GM23338 (cell line): ENCODE results near the gene ZNF74. TPM values are rescaled to one million over a fixed set of nuclear protein-coding genes. Genes with fewer than 3 reads are reported as not detected.
A peak's percentile ranks its signal among the peaks of the same experiment; 100 is the strongest.

ENCODE experiments used
- ATAC-seq: fragments of 200-7000 bp; cut with Tn5 transposase; 3 replicates; pipeline ENCODE4 v1.9.1; 2020
- DNase-seq: peaks from one replicate; pipeline ENCODE4 v3.0.0-alpha.2; 2015; ENCODE audit warnings: low spot score
- H2AFZ ChIP-seq: fragments of 200-600 bp; sonication (generic); 2 replicates; pipeline ENCODE4 v1.8.0; 2016; ENCODE audit warnings: antibody characterized with exemption, mild to moderate bottlenecking, moderate library complexity
- H3F3A ChIP-seq: fragments of 200-600 bp; sonication (generic); replicated peaks from 2 replicates; pipeline ENCODE4 v1.8.0; 2017; ENCODE audit warnings: antibody characterized with exemption, mixed run types, low read depth
- H3K27ac ChIP-seq: fragments of 200-600 bp; sonication (generic); 2 replicates; pipeline ENCODE4 v1.6.1; 2016; ENCODE audit warnings: low read depth
- H3K27me3 ChIP-seq: fragments of 200-600 bp; sonication (generic); 2 replicates; pipeline ENCODE4 v1.8.0; 2016; ENCODE audit warnings: mild to moderate bottlenecking, mixed run types, moderate library complexity; ENCODE audit not compliant: insufficient read depth
- H3K36me3 ChIP-seq: fragments of 200-600 bp; sonication (generic); 2 replicates; pipeline ENCODE4 v1.8.0; 2016; ENCODE audit warnings: mild to moderate bottlenecking; ENCODE audit not compliant: insufficient read depth
- H3K4me1 ChIP-seq: fragments of 200-600 bp; sonication (generic); 2 replicates; pipeline ENCODE4 v1.8.0; 2016; ENCODE audit warnings: mild to moderate bottlenecking, moderate library complexity; ENCODE audit not compliant: insufficient read depth
- H3K4me2 ChIP-seq: fragments of 200-600 bp; sonication (generic); 2 replicates; pipeline ENCODE4 v1.7.1; 2017; ENCODE audit warnings: mixed run types
- H3K4me3 ChIP-seq: fragments of 200-600 bp; sonication (generic); 2 replicates; pipeline ENCODE4 v1.6.1; 2016; ENCODE audit warnings: mixed run types
- H3K79me2 ChIP-seq: fragments of 200-600 bp; sonication (generic); replicated peaks from 2 replicates; pipeline ENCODE4 v1.8.0; 2017; ENCODE audit warnings: mild to moderate bottlenecking; ENCODE audit not compliant: insufficient read depth
- H3K9me2 ChIP-seq: fragments of 200-600 bp; sonication (generic); 2 replicates; pipeline ENCODE4 v1.8.0; 2017; ENCODE audit not compliant: insufficient read depth
- H4K20me1 ChIP-seq: fragments of 200-600 bp; sonication (generic); replicated peaks from 2 replicates; pipeline ENCODE4 v1.8.0; 2017; ENCODE audit warnings: mild to moderate bottlenecking; ENCODE audit not compliant: insufficient read depth
- H3K27ac Mint-ChIP-seq: 2 replicates; pipeline ENCODE4 v1.8.0; 2020; ENCODE audit warnings: inconsistent platforms, mild to moderate bottlenecking, moderate library complexity, mixed read lengths
- H3K27me3 Mint-ChIP-seq: 3 replicates; pipeline ENCODE4 v1.8.0; 2022; ENCODE audit warnings: low read depth, mild to moderate bottlenecking, moderate library complexity, mixed read lengths, inconsistent platforms; ENCODE audit not compliant: insufficient read depth, poor library complexity
- H3K36me3 Mint-ChIP-seq: 3 replicates; pipeline ENCODE4 v1.8.0; 2021; ENCODE audit warnings: low read depth, mild to moderate bottlenecking, inconsistent platforms, moderate library complexity, mixed read lengths
- H3K4me1 Mint-ChIP-seq: 3 replicates; pipeline ENCODE4 v1.8.0; 2020; ENCODE audit warnings: mild to moderate bottlenecking, inconsistent platforms, mixed read lengths
- H3K4me3 Mint-ChIP-seq: 3 replicates; pipeline ENCODE4 v1.8.0; 2021; ENCODE audit warnings: moderate library complexity, mild to moderate bottlenecking, inconsistent platforms, mixed read lengths
- H3K9me3 Mint-ChIP-seq: 3 replicates; pipeline ENCODE4 v1.8.0; 2020; ENCODE audit warnings: moderate library complexity, mild to moderate bottlenecking, inconsistent platforms, mixed read lengths
- ETS1 ChIP-seq: IDR thresholded peaks from 2 replicates; pipeline ENCODE4 v1.6.1; 2016; ENCODE audit warnings: antibody characterized with exemption
- EZH2 ChIP-seq: fragments of 200-600 bp; sonication (generic); IDR thresholded peaks from one replicate; pipeline ENCODE4 v1.8.0; 2017; ENCODE audit warnings: antibody characterized with exemption, mild to moderate bottlenecking, low read depth; ENCODE audit not compliant: unreplicated experiment
- STAT1 ChIP-seq: IDR thresholded peaks from one replicate; pipeline ENCODE4 v1.6.1; 2016; ENCODE audit warnings: antibody characterized with exemption; ENCODE audit not compliant: unreplicated experiment
- polyA plus RNA-seq: library from polyadenylated mRNA; unstranded; fragments of >200 nt; fragmentation: Nextera tagmentation; extraction: Ambion mirVana; gene quantifications from 2 replicates; pipeline ENCODE4 v1.2.1, GENCODE V29; 2016
- total RNA-seq: library from RNA; depleted of rRNA; stranded (reverse); fragments of >200 nt; shearing (Covaris generic); gene quantifications from 2 replicates; pipeline ENCODE4 v1.2.3, GENCODE V29; 2014
- TF ChIP-seq, protein P1 (sequence below): IDR thresholded peaks from one replicate; pipeline ENCODE4 v1.6.1; 2018; ENCODE audit warnings: antibody characterized with exemption; ENCODE audit not compliant: unreplicated experiment
- TF ChIP-seq, protein P2 (sequence below): fragments of 250-450 bp; sonication (Bioruptor Pico); IDR thresholded peaks from 2 replicates; pipeline ENCODE4 v1.5.0; 2020; ENCODE audit warnings: mild to moderate bottlenecking, moderate library complexity
- TF ChIP-seq, protein P3 (sequence below), 2 experiments: fragments of 200-600 bp in 1 of 2; sonication (generic) in 1 of 2; conservative IDR thresholded peaks; 2 replicates each; pipeline versions ENCODE4 v1.5.1 to v1.6.1; 2016 to 2017; ENCODE audit warnings: antibody characterized with exemption in 2 of 2, low read depth in 2 of 2, mild to moderate bottlenecking in 2 of 2, moderate library complexity in 1 of 2

ZNF74 gene
- total and polyA plus RNA-seq, 2 experiments from 2014 or later, result 16.1 to 94.0 TPM

GRCh38 chr22:20438427-20438677 is 44.4 kb downstream of the ZNF74 start (continued):
- TF ChIP-seq, protein P1, sequence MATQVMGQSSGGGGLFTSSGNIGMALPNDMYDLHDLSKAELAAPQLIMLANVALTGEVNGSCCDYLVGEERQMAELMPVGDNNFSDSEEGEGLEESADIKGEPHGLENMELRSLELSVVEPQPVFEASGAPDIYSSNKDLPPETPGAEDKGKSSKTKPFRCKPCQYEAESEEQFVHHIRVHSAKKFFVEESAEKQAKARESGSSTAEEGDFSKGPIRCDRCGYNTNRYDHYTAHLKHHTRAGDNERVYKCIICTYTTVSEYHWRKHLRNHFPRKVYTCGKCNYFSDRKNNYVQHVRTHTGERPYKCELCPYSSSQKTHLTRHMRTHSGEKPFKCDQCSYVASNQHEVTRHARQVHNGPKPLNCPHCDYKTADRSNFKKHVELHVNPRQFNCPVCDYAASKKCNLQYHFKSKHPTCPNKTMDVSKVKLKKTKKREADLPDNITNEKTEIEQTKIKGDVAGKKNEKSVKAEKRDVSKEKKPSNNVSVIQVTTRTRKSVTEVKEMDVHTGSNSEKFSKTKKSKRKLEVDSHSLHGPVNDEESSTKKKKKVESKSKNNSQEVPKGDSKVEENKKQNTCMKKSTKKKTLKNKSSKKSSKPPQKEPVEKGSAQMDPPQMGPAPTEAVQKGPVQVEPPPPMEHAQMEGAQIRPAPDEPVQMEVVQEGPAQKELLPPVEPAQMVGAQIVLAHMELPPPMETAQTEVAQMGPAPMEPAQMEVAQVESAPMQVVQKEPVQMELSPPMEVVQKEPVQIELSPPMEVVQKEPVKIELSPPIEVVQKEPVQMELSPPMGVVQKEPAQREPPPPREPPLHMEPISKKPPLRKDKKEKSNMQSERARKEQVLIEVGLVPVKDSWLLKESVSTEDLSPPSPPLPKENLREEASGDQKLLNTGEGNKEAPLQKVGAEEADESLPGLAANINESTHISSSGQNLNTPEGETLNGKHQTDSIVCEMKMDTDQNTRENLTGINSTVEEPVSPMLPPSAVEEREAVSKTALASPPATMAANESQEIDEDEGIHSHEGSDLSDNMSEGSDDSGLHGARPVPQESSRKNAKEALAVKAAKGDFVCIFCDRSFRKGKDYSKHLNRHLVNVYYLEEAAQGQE, result no peak
- TF ChIP-seq EZH2 (no peak), STAT1 (no peak), ETS1 (no peak)

GRCh38 chr22:20438678-20439492 is 44.9 kb downstream of the ZNF74 start:
- Mint-ChIP-seq H3K9me3 (no peaks in the 10 kb centered on the region; the same call in 2 of the 3 replicates), H3K4me3 (peak overlapping the region; percentile 59), H3K36me3 (peaks cover 3% of the 10 kb centered on the region; the same call in 1 of the 3 replicates), H3K27me3 (peaks cover 46% of the 10 kb centered on the region), H3K4me1 (peaks cover 10% of the 10 kb centered on the region), H3K27ac (no peak overlapping the region)
- DNase-seq (peak; percentile 65), ATAC-seq (peak; percentile 41)
- H3K27ac ChIP-seq, result no peak overlapping the region
- H3F3A ChIP-seq, result 0 out of 2 replicates have a peak, but pooled peaks cover 3% of the 10 kb centered on the region
- H3K36me3 ChIP-seq, result no peaks in the 10 kb centered on the region
- H3K4me1 ChIP-seq, result peaks cover 7% of the 10 kb centered on the region; the same call in 1 of the 2 replicates
- peaks cover 56% of the 10 kb centered on the region for H3K27me3 ChIP-seq
- peaks cover 9% of the 10 kb centered on the region for H3K79me2 ChIP-seq
- peak overlapping the region; percentile 92 for H3K4me2 ChIP-seq
- H2AFZ ChIP-seq, result peak overlapping the region; percentile 94; the same call in 1 of the 2 replicates
- peak overlapping the region; percentile 74 for H3K4me3 ChIP-seq
- H3K9me2 ChIP-seq, result no peaks in the 10 kb centered on the region
- TF ChIP-seq, protein P2, sequence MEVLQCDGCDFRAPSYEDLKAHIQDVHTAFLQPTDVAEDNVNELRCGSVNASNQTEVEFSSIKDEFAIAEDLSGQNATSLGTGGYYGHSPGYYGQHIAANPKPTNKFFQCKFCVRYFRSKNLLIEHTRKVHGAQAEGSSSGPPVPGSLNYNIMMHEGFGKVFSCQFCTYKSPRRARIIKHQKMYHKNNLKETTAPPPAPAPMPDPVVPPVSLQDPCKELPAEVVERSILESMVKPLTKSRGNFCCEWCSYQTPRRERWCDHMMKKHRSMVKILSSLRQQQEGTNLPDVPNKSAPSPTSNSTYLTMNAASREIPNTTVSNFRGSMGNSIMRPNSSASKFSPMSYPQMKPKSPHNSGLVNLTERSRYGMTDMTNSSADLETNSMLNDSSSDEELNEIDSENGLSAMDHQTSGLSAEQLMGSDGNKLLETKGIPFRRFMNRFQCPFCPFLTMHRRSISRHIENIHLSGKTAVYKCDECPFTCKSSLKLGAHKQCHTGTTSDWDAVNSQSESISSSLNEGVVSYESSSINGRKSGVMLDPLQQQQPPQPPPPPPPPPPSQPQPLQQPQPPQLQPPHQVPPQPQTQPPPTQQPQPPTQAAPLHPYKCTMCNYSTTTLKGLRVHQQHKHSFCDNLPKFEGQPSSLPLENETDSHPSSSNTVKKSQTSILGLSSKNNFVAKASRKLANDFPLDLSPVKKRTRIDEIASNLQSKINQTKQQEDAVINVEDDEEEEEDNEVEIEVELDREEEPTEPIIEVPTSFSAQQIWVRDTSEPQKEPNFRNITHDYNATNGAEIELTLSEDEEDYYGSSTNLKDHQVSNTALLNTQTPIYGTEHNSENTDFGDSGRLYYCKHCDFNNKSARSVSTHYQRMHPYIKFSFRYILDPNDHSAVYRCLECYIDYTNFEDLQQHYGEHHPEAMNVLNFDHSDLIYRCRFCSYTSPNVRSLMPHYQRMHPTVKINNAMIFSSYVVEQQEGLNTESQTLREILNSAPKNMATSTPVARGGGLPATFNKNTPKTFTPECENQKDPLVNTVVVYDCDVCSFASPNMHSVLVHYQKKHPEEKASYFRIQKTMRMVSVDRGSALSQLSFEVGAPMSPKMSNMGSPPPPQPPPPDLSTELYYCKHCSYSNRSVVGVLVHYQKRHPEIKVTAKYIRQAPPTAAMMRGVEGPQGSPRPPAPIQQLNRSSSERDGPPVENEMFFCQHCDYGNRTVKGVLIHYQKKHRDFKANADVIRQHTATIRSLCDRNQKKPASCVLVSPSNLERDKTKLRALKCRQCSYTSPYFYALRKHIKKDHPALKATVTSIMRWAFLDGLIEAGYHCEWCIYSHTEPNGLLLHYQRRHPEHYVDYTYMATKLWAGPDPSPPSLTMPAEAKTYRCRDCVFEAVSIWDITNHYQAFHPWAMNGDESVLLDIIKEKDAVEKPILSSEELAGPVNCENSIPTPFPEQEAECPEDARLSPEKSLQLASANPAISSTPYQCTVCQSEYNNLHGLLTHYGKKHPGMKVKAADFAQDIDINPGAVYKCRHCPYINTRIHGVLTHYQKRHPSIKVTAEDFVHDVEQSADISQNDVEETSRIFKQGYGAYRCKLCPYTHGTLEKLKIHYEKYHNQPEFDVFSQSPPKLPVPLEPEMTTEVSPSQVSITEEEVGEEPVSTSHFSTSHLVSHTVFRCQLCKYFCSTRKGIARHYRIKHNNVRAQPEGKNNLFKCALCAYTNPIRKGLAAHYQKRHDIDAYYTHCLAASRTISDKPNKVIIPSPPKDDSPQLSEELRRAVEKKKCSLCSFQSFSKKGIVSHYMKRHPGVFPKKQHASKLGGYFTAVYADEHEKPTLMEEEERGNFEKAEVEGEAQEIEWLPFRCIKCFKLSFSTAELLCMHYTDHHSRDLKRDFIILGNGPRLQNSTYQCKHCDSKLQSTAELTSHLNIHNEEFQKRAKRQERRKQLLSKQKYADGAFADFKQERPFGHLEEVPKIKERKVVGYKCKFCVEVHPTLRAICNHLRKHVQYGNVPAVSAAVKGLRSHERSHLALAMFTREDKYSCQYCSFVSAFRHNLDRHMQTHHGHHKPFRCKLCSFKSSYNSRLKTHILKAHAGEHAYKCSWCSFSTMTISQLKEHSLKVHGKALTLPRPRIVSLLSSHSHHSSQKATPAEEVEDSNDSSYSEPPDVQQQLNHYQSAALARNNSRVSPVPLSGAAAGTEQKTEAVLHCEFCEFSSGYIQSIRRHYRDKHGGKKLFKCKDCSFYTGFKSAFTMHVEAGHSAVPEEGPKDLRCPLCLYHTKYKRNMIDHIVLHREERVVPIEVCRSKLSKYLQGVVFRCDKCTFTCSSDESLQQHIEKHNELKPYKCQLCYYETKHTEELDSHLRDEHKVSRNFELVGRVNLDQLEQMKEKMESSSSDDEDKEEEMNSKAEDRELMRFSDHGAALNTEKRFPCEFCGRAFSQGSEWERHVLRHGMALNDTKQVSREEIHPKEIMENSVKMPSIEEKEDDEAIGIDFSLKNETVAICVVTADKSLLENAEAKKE (CRISPR knock-in tag), result no peak
- TF ChIP-seq, protein P3, sequence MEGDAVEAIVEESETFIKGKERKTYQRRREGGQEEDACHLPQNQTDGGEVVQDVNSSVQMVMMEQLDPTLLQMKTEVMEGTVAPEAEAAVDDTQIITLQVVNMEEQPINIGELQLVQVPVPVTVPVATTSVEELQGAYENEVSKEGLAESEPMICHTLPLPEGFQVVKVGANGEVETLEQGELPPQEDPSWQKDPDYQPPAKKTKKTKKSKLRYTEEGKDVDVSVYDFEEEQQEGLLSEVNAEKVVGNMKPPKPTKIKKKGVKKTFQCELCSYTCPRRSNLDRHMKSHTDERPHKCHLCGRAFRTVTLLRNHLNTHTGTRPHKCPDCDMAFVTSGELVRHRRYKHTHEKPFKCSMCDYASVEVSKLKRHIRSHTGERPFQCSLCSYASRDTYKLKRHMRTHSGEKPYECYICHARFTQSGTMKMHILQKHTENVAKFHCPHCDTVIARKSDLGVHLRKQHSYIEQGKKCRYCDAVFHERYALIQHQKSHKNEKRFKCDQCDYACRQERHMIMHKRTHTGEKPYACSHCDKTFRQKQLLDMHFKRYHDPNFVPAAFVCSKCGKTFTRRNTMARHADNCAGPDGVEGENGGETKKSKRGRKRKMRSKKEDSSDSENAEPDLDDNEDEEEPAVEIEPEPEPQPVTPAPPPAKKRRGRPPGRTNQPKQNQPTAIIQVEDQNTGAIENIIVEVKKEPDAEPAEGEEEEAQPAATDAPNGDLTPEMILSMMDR (conservative IDR thresholded peaks at IDR 0.05; ENCODE audit: low read depth in 2 of 2), result peak; percentile 34 to 54; a peak in 3 of 4 replicates
- peaks cover 8% of the 10 kb centered on the region; the same call in 1 of the 2 replicates for H4K20me1 ChIP-seq
